ENCODE measurements around the gene TRERF1.
A peak's percentile ranks its signal among the peaks of the same experiment; 100 is the strongest.

The TRERF1 gene

GRCh38 chr6:42239736-42240375 lies 211.9 kb downstream of the TRERF1 start:
- peak; percentile 49 for DNase-seq (ENCODE audit: low read depth)
- H3K4me3 ChIP-seq (ENCODE audit: low read length) = no peak overlapping the region
- no peak for TF ChIP-seq CTCF (conservative IDR thresholded peaks at IDR 0.05; ENCODE audit: low read length)

GRCh38 chr6:42239333-42239732 lies 212.4 kb downstream of the TRERF1 start:
- no peak for DNase-seq (ENCODE audit: low read depth)
- TF ChIP-seq CTCF (conservative IDR thresholded peaks at IDR 0.05; ENCODE audit: low read length) = no peak
- H3K4me3 ChIP-seq (ENCODE audit: low read length) = no peak overlapping the region

- TF ChIP-seq CTCF (conservative IDR thresholded peaks at IDR 0.05; ENCODE audit: low read length) = no peak
- H3K4me3 ChIP-seq (ENCODE audit: low read length) = no peak overlapping the region
- DNase-seq (ENCODE audit: low read depth) = no peak
Measured at GRCh38 chr6:42237857-42238256, 213.9 kb downstream of the TRERF1 start.

GRCh38 chr6:42236682-42237473 lies 214.8 kb downstream of the TRERF1 start:
- no peak for TF ChIP-seq CTCF (conservative IDR thresholded peaks at IDR 0.05; ENCODE audit: low read length)
- H3K4me3 ChIP-seq (ENCODE audit: low read length) = no peak overlapping the region

GRCh38 chr6:42236030-42236429 lies 215.7 kb downstream of the TRERF1 start:
- no peak for TF ChIP-seq CTCF (conservative IDR thresholded peaks at IDR 0.05; ENCODE audit: low read length)
- no peak overlapping the region for H3K4me3 ChIP-seq (ENCODE audit: low read length)
- no peak for DNase-seq (ENCODE audit: low read depth)

More at GRCh38 chr6:42236682-42237473, 214.8 kb downstream of the TRERF1 start:
- no peak for DNase-seq (ENCODE audit: low read depth)

GRCh38 chr6:42232035-42232434 lies 219.7 kb downstream of the TRERF1 start:
- H3K4me3 ChIP-seq (ENCODE audit: low read length) = no peak overlapping the region
- no peak for TF ChIP-seq CTCF (conservative IDR thresholded peaks at IDR 0.05; ENCODE audit: low read length)
- DNase-seq (ENCODE audit: low read depth) = no peak
